HepG2 (cell line): ENCODE results near the gene AGPAT2. TPM values are rescaled to one million over a fixed set of nuclear protein-coding genes. Genes with fewer than 3 reads are reported as not detected.
A peak's percentile ranks its signal among the peaks of the same experiment; 100 is the strongest.

Source experiments
- FOXP4 ChIP-seq: sonication (generic); formaldehyde crosslinking; IDR thresholded peaks from 2 replicates; pipeline ENCODE4 v1.4.0; 2020; ENCODE audit warnings: missing genetic modification reagents
- GABPB1 ChIP-seq: IDR thresholded peaks from 2 replicates; pipeline ENCODE4 v1.6.1; 2016; ENCODE audit warnings: mild to moderate bottlenecking, missing genetic modification reagents, moderate library complexity, missing compliant biosample characterization
- HMGA1 ChIP-seq: sonication (generic); formaldehyde crosslinking; conservative IDR thresholded peaks from 2 replicates; pipeline ENCODE4 v1.4.0; 2020; ENCODE audit warnings: missing genetic modification reagents
- HNRNPUL1 ChIP-seq: fragments of 200-400 bp; formaldehyde crosslinking; IDR thresholded peaks from 2 replicates; pipeline ENCODE4 v1.6.1; 2017; ENCODE audit warnings: low read depth, mild to moderate bottlenecking, low read length, moderate library complexity
- KLF9 ChIP-seq: IDR thresholded peaks from 2 replicates; pipeline ENCODE4 v1.6.1; 2016; ENCODE audit warnings: low read depth
- MTA1 ChIP-seq: sonication (generic); formaldehyde crosslinking; IDR thresholded peaks from 2 replicates; pipeline ENCODE4 v1.4.0; 2020; ENCODE audit warnings: missing genetic modification reagents, mild to moderate bottlenecking, borderline replicate concordance
- MYC ChIP-seq: sonication (generic); formaldehyde crosslinking; IDR thresholded peaks from 2 replicates; pipeline ENCODE4 v1.9.0; 2021; ENCODE audit warnings: missing genetic modification reagents, borderline replicate concordance
- NCOR1 ChIP-seq: fragments of 200-600 bp; sonication (generic); IDR thresholded peaks from 2 replicates; pipeline ENCODE4 v1.7.0; 2017; ENCODE audit warnings: antibody characterized with exemption, low read length, borderline replicate concordance
- NFE2L2 ChIP-seq: fragments of 150-350 bp; IDR thresholded peaks from 2 replicates; pipeline ENCODE4 v1.6.1; 2014; ENCODE audit warnings: low read length
- RFX3 ChIP-seq: IDR thresholded peaks from 2 replicates; pipeline ENCODE4 v1.6.1; 2016; ENCODE audit warnings: missing biosample characterization, missing genetic modification reagents
- SKIL ChIP-seq: sonication (generic); formaldehyde crosslinking; IDR thresholded peaks from 2 replicates; pipeline ENCODE4 v1.8.0; 2022; ENCODE audit warnings: missing genetic modification reagents, mild to moderate bottlenecking, moderate library complexity, borderline replicate concordance
- THYN1 ChIP-seq: sonication (generic); formaldehyde crosslinking; IDR thresholded peaks from 2 replicates; pipeline ENCODE4 v1.8.1; 2023; ENCODE audit warnings: low read depth, mild to moderate bottlenecking, moderate library complexity, missing genetic modification reagents, borderline replicate concordance
- ZBTB25 ChIP-seq: IDR thresholded peaks from 2 replicates; pipeline ENCODE4 v1.6.1; 2018; ENCODE audit warnings: missing genetic modification reagents
- ZFP91 ChIP-seq: sonication (generic); formaldehyde crosslinking; IDR thresholded peaks from 2 replicates; pipeline ENCODE4 v1.9.0; 2022; ENCODE audit warnings: missing genetic modification reagents, mild to moderate bottlenecking, borderline replicate concordance
- ZFY ChIP-seq: sonication (generic); formaldehyde crosslinking; IDR thresholded peaks from 2 replicates; pipeline ENCODE4 v1.4.0; 2020; ENCODE audit warnings: missing genetic modification reagents
- ZNF180 ChIP-seq: sonication (generic); formaldehyde crosslinking; IDR thresholded peaks from 2 replicates; pipeline ENCODE4 v1.4.0; 2020; ENCODE audit warnings: low read depth, missing genetic modification reagents, borderline replicate concordance
- ZNF251 ChIP-seq: sonication (generic); formaldehyde crosslinking; IDR thresholded peaks from 2 replicates; pipeline ENCODE4 v1.9.0; 2021; ENCODE audit warnings: mild to moderate bottlenecking, missing genetic modification reagents
- ZNF33A ChIP-seq: sonication (generic); formaldehyde crosslinking; IDR thresholded peaks from 2 replicates; pipeline ENCODE4 v1.5.1; 2020; ENCODE audit warnings: missing genetic modification reagents, mild to moderate bottlenecking, moderate library complexity, borderline replicate concordance
- ZNF343 ChIP-seq: sonication (generic); formaldehyde crosslinking; IDR thresholded peaks from 2 replicates; pipeline ENCODE4 v1.4.0; 2020; ENCODE audit warnings: mild to moderate bottlenecking, missing genetic modification reagents
- ZNF513 ChIP-seq: sonication (generic); formaldehyde crosslinking; conservative IDR thresholded peaks from 2 replicates; pipeline ENCODE4 v1.5.0; 2020; ENCODE audit warnings: missing genetic modification reagents
- ZNF547 ChIP-seq: sonication (generic); formaldehyde crosslinking; IDR thresholded peaks from 2 replicates; pipeline ENCODE4 v1.5.1; 2020; ENCODE audit warnings: mild to moderate bottlenecking, missing genetic modification reagents
- ZNF572 ChIP-seq: sonication (generic); formaldehyde crosslinking; IDR thresholded peaks from 2 replicates; pipeline ENCODE4 v1.5.1; 2020; ENCODE audit warnings: mild to moderate bottlenecking, missing genetic modification reagents
- ZNF776 ChIP-seq: sonication (generic); formaldehyde crosslinking; IDR thresholded peaks from 2 replicates; pipeline ENCODE4 v1.4.0; 2020; ENCODE audit warnings: mild to moderate bottlenecking, missing genetic modification reagents
- polyA plus RNA-seq, 8 experiments: library from polyadenylated mRNA; depleted of rRNA in 3 of 8; stranded (reverse) in 7 of 8; unstranded in 1 of 8; fragments of >200 nt; fragmentation: Illumina TruSeq in 4 of 8; extraction: Trizol in 4 of 8; gene quantifications; 2 replicates each; pipeline versions ENCODE4 v1.2.1 to v1.2.3, GENCODE V29; 2011 to 2016; ENCODE audit warnings: low read depth in 4 of 8, missing spikeins in 1 of 8, mixed read lengths in 1 of 8; ENCODE audit not compliant: insufficient read depth in 1 of 8
- total RNA-seq, 5 experiments: library from RNA; depleted of rRNA; stranded (reverse); fragments of >200 nt; fragmentation: Illumina TruSeq; extraction: Trizol; gene quantifications; 2 replicates each; pipeline ENCODE4 v1.2.3, GENCODE V29; 2016; ENCODE audit warnings: low read depth in 1 of 5

The AGPAT2 gene
- total and polyA plus RNA-seq, 2 of the 13 experiments (the other 11 are each of a cell fraction or from before 2014, with no cell fraction given): 3.9 to 25.8 TPM

GRCh38 chr9:136674786-136675349, 12.4 kb downstream of the AGPAT2 start (continued):
- TF ChIP-seq SKIL (CRISPR knock-in tag): peak; percentile 83
- TF ChIP-seq ZNF547: no peak
- no peak for TF ChIP-seq MTA1 (CRISPR knock-in tag)
- no peak for TF ChIP-seq ZNF572 (CRISPR knock-in tag)
- TF ChIP-seq ZFP91 (CRISPR knock-in tag): no peak
- TF ChIP-seq ZNF33A (CRISPR knock-in tag): no peak
- TF ChIP-seq MYC (CRISPR knock-in tag): no peak
- no peak for TF ChIP-seq ZBTB25
- TF ChIP-seq ZNF343 (CRISPR knock-in tag): no peak
- no peak for TF ChIP-seq HNRNPUL1
- no peak for TF ChIP-seq THYN1
- TF ChIP-seq GABPB1 (CRISPR knock-in tag): peak; percentile 32; the same call in 1 of the 2 replicates
- no peak for TF ChIP-seq ZNF251
- TF ChIP-seq FOXP4 (CRISPR knock-in tag): peak; percentile 40; the same call in 1 of the 2 replicates
- TF ChIP-seq HMGA1 (CRISPR knock-in tag): no peak
- TF ChIP-seq ZNF180: no peak
- TF ChIP-seq KLF9 (CRISPR knock-in tag): no peak
- no peak for TF ChIP-seq NFE2L2
- no peak for TF ChIP-seq RFX3 (CRISPR knock-in tag)
- TF ChIP-seq ZNF776 (CRISPR knock-in tag): no peak
- no peak for TF ChIP-seq ZNF513 (CRISPR knock-in tag)
- no peak for TF ChIP-seq ZFY
- TF ChIP-seq NCOR1: peak; percentile 60; the same call in 1 of the 2 replicates
